K562 (cell line): ENCODE results near the gene APEX1. TPM values are rescaled to one million over a fixed set of nuclear protein-coding genes. Genes with fewer than 3 reads are reported as not detected.

Experiments used
- ATAC-seq: fragments of 200-7000 bp; cut with Tn5 transposase; 3 replicates; pipeline ENCODE4 v1.9.1; 2020; ENCODE audit warnings: moderate library complexity
- BruUV-seq: library from RNA; stranded (reverse); fragments of 400-500 nt; replicated peaks from 2 replicates; lab custom pipeline; 2021; lab: Mats Ljungman, UMichigan
- CTCF ChIA-PET: fragments of 300-600 bp; formaldehyde crosslinking; extraction: SDS; loops from one replicate; lab custom pipeline; 2021; ENCODE audit warnings: low intra/inter-chr PET ratio; lab: Yijun Ruan, JAX
- POLR2A ChIA-PET: fragments of 300-600, 350-650 bp; sonication (Branson Sonifier 250); formaldehyde crosslinking; extraction: SDS; loops from one replicate; lab custom pipeline; 2021; ENCODE audit warnings: antibody characterized with exemption, inconsistent platforms; lab: Yijun Ruan, JAX
- DNase-seq, 4 experiments: peaks; one replicate each; pipeline versions ENCODE4 v3.0.0 to v3.0.0-alpha.2; 2011 to 2018; ENCODE audit warnings: low spot score in 3 of 4, mixed read lengths in 3 of 4; ENCODE audit errors: extremely low read depth in 1 of 4
- FAIRE-seq: peaks from 2 replicates; lab custom pipeline; 2011; peaks lifted over from hg19 to GRCh38; lab: Jason Lieb, UNC
- H2AFZ ChIP-seq: 2 replicates; pipeline ENCODE4 v1.6.0; 2011; ENCODE audit warnings: low read depth, low read length, control low read depth, inconsistent platforms
- H3K27ac ChIP-seq: fragments of 200-600 bp; 3 replicates; pipeline ENCODE4 v1.8.0; 2011; ENCODE audit warnings: low read depth, mild to moderate bottlenecking, control low read depth, inconsistent platforms, low read length, moderate library complexity, mixed read lengths; ENCODE audit errors: extremely low read depth
- H3K27me3 ChIP-seq, 2 experiments: fragments of 300-600 bp in 1 of 2; 2 replicates in 1 of 2; 3 replicates in 1 of 2; pipeline versions ENCODE4 v1.6.0 to v1.8.0; 2011; ENCODE audit warnings: inconsistent platforms in 2 of 2, low read length in 2 of 2, mild to moderate bottlenecking in 1 of 2, mixed read lengths in 1 of 2, moderate library complexity in 1 of 2; ENCODE audit not compliant: control insufficient read depth in 2 of 2, insufficient read depth in 2 of 2
- H3K36me3 ChIP-seq: fragments of 300-600 bp; 3 replicates; pipeline ENCODE4 v1.8.0; 2011; ENCODE audit warnings: mild to moderate bottlenecking, low read length, inconsistent platforms; ENCODE audit not compliant: control insufficient read depth, insufficient read depth
- H3K4me1 ChIP-seq, 2 experiments: fragments of 200-600 bp in 1 of 2; replicated peaks in 1 of 2; 2 replicates in 1 of 2; 3 replicates in 1 of 2; pipeline versions ENCODE4 v1.5.1 to v1.8.0; 2011; ENCODE audit warnings: inconsistent platforms in 2 of 2, low read length in 2 of 2, mild to moderate bottlenecking in 1 of 2, mixed read lengths in 1 of 2, moderate library complexity in 1 of 2; ENCODE audit not compliant: control insufficient read depth in 2 of 2, insufficient read depth in 2 of 2
- H3K4me2 ChIP-seq: 2 replicates; pipeline ENCODE4 v1.6.1; 2011; ENCODE audit warnings: low read length, control low read depth, inconsistent platforms, mixed read lengths; ENCODE audit not compliant: insufficient read depth
- H3K4me3 ChIP-seq: fragments of 200-600 bp; sonication (generic), shearing (Covaris generic); 2 replicates; pipeline ENCODE4 v1.5.1; 2016; ENCODE audit warnings: control low read depth, inconsistent platforms
- H3K79me2 ChIP-seq: fragments of 200-600 bp; 3 replicates; pipeline ENCODE4 v1.8.0; 2011; ENCODE audit warnings: low read length, inconsistent platforms; ENCODE audit not compliant: control insufficient read depth, insufficient read depth
- H3K9ac ChIP-seq, 2 experiments: 2 replicates each; pipeline versions ENCODE4 v1.6.0 to v1.6.1; 2011; ENCODE audit warnings: low read depth in 2 of 2, low read length in 2 of 2, control low read depth in 1 of 2, inconsistent platforms in 1 of 2, mild to moderate bottlenecking in 1 of 2, mixed read lengths in 1 of 2; ENCODE audit not compliant: insufficient read depth in 1 of 2
- H3K9me1 ChIP-seq: one replicate; pipeline ENCODE4 v1.6.0; 2011; ENCODE audit warnings: inconsistent platforms, mild to moderate bottlenecking, low read length, moderate library complexity; ENCODE audit not compliant: control insufficient read depth, insufficient read depth
- H3K9me3 ChIP-seq: replicated peaks from 2 replicates; pipeline ENCODE4 v1.5.1; 2011; ENCODE audit warnings: low read depth, low read length, inconsistent platforms; ENCODE audit not compliant: control insufficient read depth, insufficient read depth
- H4K20me1 ChIP-seq: replicated peaks from 2 replicates; pipeline ENCODE4 v1.6.1; 2011; ENCODE audit warnings: low read length, inconsistent platforms, mixed read lengths; ENCODE audit not compliant: control insufficient read depth, insufficient read depth
- ADNP ChIP-seq: fragments of 200-800 bp; sonication (Bioruptor generic); IDR thresholded peaks from 2 replicates; pipeline ENCODE4 v1.6.1; 2016; ENCODE audit warnings: missing genetic modification characterization, missing compliant biosample characterization
- ASH1L ChIP-seq: fragments of 450-650 bp; IDR thresholded peaks from 2 replicates; pipeline ENCODE4 v1.6.1; 2018; ENCODE audit warnings: borderline replicate concordance, mild to moderate bottlenecking, low read depth; ENCODE audit not compliant: partially characterized antibody
- CTBP1 ChIP-seq: fragments of 450-650 bp; IDR thresholded peaks from 2 replicates; pipeline ENCODE4 v1.6.1; 2016; ENCODE audit warnings: borderline replicate concordance
- ELF1 ChIP-seq: fragments of 200-800 bp; sonication (Bioruptor generic); IDR thresholded peaks from 2 replicates; pipeline ENCODE4 v1.6.1; 2016; ENCODE audit warnings: missing genetic modification characterization, missing compliant biosample characterization
- MCM2 ChIP-seq: fragments of 450-650 bp; IDR thresholded peaks from 2 replicates; pipeline ENCODE4 v1.6.1; 2017; ENCODE audit warnings: low read depth, mild to moderate bottlenecking
- NFIX ChIP-seq: fragments of 250-450 bp; sonication (Bioruptor Pico); IDR thresholded peaks from 2 replicates; pipeline ENCODE4 v1.4.0; 2020; ENCODE audit warnings: low read depth, mild to moderate bottlenecking, moderate library complexity
- SMARCA5 ChIP-seq: fragments of 450-650 bp; IDR thresholded peaks from 2 replicates; pipeline ENCODE4 v1.6.1; 2016
- ZNF3 ChIP-seq: fragments of 250-450 bp; sonication (Bioruptor Pico); IDR thresholded peaks from 2 replicates; pipeline ENCODE4 v1.5.0; 2021; ENCODE audit warnings: mild to moderate bottlenecking, moderate library complexity
- WGBS: fragments of 100-300 bp; shearing (Covaris generic); methylation state at CpG from one replicate; pipeline ENCODE4 v1.1.6; 2016; ENCODE audit warnings: low coverage, mixed read lengths; ENCODE audit not compliant: insufficient coverage; ENCODE audit errors: missing lambda C conversion rate; 5-methylcytosine and 5-hydroxymethylcytosine counted together
- in situ Hi-C: fragments of 300-500 bp; cut with MboI; formaldehyde crosslinking; loops from 4 replicates; pipeline ENCODE4 v1.15.0; 2018; ENCODE audit warnings: inconsistent platforms, mixed read lengths
- intact Hi-C: fragments of 100-400 bp; cut with micrococcal nuclease; formaldehyde crosslinking; loops from 2 replicates; pipeline ENCODE4 v1.14.2; 2022
- polyA plus RNA-seq, 8 experiments: library from polyadenylated mRNA; depleted of rRNA in 4 of 8; stranded (reverse) in 5 of 8; unstranded in 3 of 8; fragments of >200 nt; fragmentation: Nextera tagmentation in 2 of 8; fragmentation: Illumina TruSeq in 1 of 8; extraction: Ambion mirVana in 2 of 8; extraction: Trizol in 1 of 8; gene quantifications; 2 replicates each; pipeline versions ENCODE4 v1.2.1 to v1.2.3, GENCODE V29; 2011 to 2014; ENCODE audit warnings: inconsistent platforms in 1 of 8, missing spikeins in 1 of 8
- total RNA-seq, 7 experiments: library from RNA; depleted of rRNA in 6 of 7; stranded (reverse); fragments of >200 nt in 6 of 7; fragmentation: Illumina TruSeq in 2 of 7; extraction: Trizol in 2 of 7; gene quantifications; 2 replicates each; pipeline versions ENCODE4 v1.2.1 to v1.2.3, GENCODE V29; 2011 to 2021; ENCODE audit warnings: low replicate concordance in 1 of 7
- TF ChIP-seq, protein P1 (sequence below): fragments of 250-450 bp; sonication (Bioruptor Pico); IDR thresholded peaks from 2 replicates; pipeline ENCODE4 v1.4.0; 2020; ENCODE audit warnings: mild to moderate bottlenecking, moderate library complexity, borderline replicate concordance
- TF ChIP-seq, protein P2 (sequence below), 2 experiments: fragments of 450-650 bp in 1 of 2; sonication (generic) in 1 of 2; formaldehyde crosslinking in 1 of 2; IDR thresholded peaks in 1 of 2; conservative IDR thresholded peaks in 1 of 2; 2 replicates each; pipeline versions ENCODE4 v1.6.1 to v1.8.1; 2016 to 2023; ENCODE audit warnings: mild to moderate bottlenecking in 2 of 2, moderate library complexity in 2 of 2, inconsistent platforms in 1 of 2, missing genetic modification reagents in 1 of 2
- TF ChIP-seq, protein P3 (sequence below): fragments of 450-650 bp; IDR thresholded peaks from 2 replicates; pipeline ENCODE4 v1.6.1; 2017; ENCODE audit warnings: antibody characterized with exemption, mild to moderate bottlenecking
- TF ChIP-seq, protein P4 (sequence below): sonication (generic); formaldehyde crosslinking; IDR thresholded peaks from 2 replicates; pipeline ENCODE4 v1.9.0; 2022; ENCODE audit warnings: mild to moderate bottlenecking, missing genetic modification reagents

The APEX1 gene
- total and polyA plus RNA-seq, 9 of the 15 experiments (the other 6 are each of a cell fraction or from before 2014, with no cell fraction given): 50.2 to 274 (median 158) TPM

DNA sequence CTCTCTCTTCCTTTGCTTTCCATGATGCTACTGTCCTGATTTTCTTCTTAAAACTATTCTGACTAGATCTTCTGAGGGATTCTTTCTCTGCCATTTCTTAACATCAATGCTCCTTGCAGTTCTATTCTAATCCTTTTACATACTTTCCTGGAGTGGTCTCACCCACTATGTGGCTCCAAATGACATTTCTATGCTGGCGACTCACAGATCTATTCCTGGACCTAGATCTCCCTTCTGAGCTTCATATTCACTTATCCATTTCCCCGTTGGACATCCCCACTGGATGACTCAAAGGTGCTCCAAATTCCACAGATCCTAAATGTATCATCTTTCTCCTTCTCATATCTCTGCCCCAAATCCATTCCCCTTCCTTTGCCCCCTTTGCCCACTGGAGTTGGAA is 45.8 kb upstream of the APEX1 start:
- H3K27me3 ChIP-seq: no peaks in the 10 kb centered on the region
- peaks cover 3% of the 10 kb centered on the region for H3K9me1 ChIP-seq
- peaks cover 24% of the 10 kb centered on the region; the same call in 2 of the 3 replicates for H3K36me3 ChIP-seq
- no peaks in the 10 kb centered on the region for H4K20me1 ChIP-seq
- no peak for FAIRE-seq
- in situ Hi-C loops: no loop called here
- whole genome bisulfite sequencing: 42% methylated on average over 2 of the region's 2 CpGs
- H3K4me3 ChIP-seq: no peak overlapping the region
- no peak for DNase-seq
- no peak overlapping the region for H3K4me2 ChIP-seq
- H2AFZ ChIP-seq: no peak overlapping the region
- no peaks in the 10 kb centered on the region; the same call in none of the 3 replicates for H3K79me2 ChIP-seq
- H3K27ac ChIP-seq: no peak overlapping the region
- no TSS peak for BruUV-seq
- intact Hi-C loops: no loop called here
- CTCF ChIA-PET: no interaction called here
- no peak for ATAC-seq
- POLR2A ChIA-PET: no interaction called here
- no peak overlapping the region for H3K9ac ChIP-seq
- peaks cover 4 to 6% of the 10 kb centered on the region in 2 experiments; a peak in 4 of 5 replicates for H3K4me1 ChIP-seq
- H3K9me3 ChIP-seq: no peaks in the 10 kb centered on the region
- TF ChIP-seq, protein P1, sequence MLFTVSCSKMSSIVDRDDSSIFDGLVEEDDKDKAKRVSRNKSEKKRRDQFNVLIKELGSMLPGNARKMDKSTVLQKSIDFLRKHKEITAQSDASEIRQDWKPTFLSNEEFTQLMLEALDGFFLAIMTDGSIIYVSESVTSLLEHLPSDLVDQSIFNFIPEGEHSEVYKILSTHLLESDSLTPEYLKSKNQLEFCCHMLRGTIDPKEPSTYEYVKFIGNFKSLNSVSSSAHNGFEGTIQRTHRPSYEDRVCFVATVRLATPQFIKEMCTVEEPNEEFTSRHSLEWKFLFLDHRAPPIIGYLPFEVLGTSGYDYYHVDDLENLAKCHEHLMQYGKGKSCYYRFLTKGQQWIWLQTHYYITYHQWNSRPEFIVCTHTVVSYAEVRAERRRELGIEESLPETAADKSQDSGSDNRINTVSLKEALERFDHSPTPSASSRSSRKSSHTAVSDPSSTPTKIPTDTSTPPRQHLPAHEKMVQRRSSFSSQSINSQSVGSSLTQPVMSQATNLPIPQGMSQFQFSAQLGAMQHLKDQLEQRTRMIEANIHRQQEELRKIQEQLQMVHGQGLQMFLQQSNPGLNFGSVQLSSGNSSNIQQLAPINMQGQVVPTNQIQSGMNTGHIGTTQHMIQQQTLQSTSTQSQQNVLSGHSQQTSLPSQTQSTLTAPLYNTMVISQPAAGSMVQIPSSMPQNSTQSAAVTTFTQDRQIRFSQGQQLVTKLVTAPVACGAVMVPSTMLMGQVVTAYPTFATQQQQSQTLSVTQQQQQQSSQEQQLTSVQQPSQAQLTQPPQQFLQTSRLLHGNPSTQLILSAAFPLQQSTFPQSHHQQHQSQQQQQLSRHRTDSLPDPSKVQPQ (CRISPR knock-in tag): no peak
- TF ChIP-seq, protein P2, sequence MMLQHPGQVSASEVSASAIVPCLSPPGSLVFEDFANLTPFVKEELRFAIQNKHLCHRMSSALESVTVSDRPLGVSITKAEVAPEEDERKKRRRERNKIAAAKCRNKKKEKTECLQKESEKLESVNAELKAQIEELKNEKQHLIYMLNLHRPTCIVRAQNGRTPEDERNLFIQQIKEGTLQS (IDR thresholded peaks at IDR 0.05): no peak
- TF ChIP-seq, protein P2 (CRISPR knock-in tag; conservative IDR thresholded peaks at IDR 0.05): no peak
- TF ChIP-seq, protein P3, sequence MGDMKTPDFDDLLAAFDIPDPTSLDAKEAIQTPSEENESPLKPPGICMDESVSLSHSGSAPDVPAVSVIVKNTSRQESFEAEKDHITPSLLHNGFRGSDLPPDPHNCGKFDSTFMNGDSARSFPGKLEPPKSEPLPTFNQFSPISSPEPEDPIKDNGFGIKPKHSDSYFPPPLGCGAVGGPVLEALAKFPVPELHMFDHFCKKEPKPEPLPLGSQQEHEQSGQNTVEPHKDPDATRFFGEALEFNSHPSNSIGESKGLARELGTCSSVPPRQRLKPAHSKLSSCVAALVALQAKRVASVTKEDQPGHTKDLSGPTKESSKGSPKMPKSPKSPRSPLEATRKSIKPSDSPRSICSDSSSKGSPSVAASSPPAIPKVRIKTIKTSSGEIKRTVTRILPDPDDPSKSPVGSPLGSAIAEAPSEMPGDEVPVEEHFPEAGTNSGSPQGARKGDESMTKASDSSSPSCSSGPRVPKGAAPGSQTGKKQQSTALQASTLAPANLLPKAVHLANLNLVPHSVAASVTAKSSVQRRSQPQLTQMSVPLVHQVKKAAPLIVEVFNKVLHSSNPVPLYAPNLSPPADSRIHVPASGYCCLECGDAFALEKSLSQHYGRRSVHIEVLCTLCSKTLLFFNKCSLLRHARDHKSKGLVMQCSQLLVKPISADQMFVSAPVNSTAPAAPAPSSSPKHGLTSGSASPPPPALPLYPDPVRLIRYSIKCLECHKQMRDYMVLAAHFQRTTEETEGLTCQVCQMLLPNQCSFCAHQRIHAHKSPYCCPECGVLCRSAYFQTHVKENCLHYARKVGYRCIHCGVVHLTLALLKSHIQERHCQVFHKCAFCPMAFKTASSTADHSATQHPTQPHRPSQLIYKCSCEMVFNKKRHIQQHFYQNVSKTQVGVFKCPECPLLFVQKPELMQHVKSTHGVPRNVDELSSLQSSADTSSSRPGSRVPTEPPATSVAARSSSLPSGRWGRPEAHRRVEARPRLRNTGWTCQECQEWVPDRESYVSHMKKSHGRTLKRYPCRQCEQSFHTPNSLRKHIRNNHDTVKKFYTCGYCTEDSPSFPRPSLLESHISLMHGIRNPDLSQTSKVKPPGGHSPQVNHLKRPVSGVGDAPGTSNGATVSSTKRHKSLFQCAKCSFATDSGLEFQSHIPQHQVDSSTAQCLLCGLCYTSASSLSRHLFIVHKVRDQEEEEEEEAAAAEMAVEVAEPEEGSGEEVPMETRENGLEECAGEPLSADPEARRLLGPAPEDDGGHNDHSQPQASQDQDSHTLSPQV: no peak
- TF ChIP-seq ASH1L (no peak), SMARCA5 (no peak), ZNF3 (CRISPR knock-in tag) (no peak), ADNP (tag) (no peak), NFIX (no peak), CTBP1 (no peak), ELF1 (tag) (no peak), MCM2 (no peak)
- TF ChIP-seq, protein P4, sequence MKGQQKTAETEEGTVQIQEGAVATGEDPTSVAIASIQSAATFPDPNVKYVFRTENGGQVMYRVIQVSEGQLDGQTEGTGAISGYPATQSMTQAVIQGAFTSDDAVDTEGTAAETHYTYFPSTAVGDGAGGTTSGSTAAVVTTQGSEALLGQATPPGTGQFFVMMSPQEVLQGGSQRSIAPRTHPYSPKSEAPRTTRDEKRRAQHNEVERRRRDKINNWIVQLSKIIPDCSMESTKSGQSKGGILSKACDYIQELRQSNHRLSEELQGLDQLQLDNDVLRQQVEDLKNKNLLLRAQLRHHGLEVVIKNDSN (CRISPR knock-in tag): no peak
